Neural crest cell (in vitro differentiated cells): ENCODE measurements around the gene TXNDC11. TPM values are rescaled to one million over a fixed set of nuclear protein-coding genes. Genes with fewer than 3 reads are reported as not detected.
A peak's percentile ranks its signal among the peaks of the same experiment; 100 is the strongest.

ENCODE experiments used
- DNase-seq: peaks from one replicate; pipeline ENCODE4 v3.0.0; 2021; ENCODE audit warnings: low read depth, mixed read lengths, low spot score
- H3K27ac Mint-ChIP-seq: one replicate; pipeline ENCODE4 v1.8.0; 2021; ENCODE audit warnings: mild to moderate bottlenecking, mixed read lengths; ENCODE audit not compliant: unreplicated experiment
- H3K27me3 Mint-ChIP-seq: 2 replicates; pipeline ENCODE4 v1.8.0; 2021; ENCODE audit warnings: low read depth, mild to moderate bottlenecking, mixed read lengths
- H3K36me3 Mint-ChIP-seq: 2 replicates; pipeline ENCODE4 v1.8.0; 2021; ENCODE audit warnings: low read depth, mild to moderate bottlenecking, mixed read lengths
- H3K4me1 Mint-ChIP-seq: 2 replicates; pipeline ENCODE4 v1.8.0; 2021; ENCODE audit warnings: mixed read lengths
- H3K4me3 Mint-ChIP-seq: one replicate; pipeline ENCODE4 v1.8.0; 2021; ENCODE audit warnings: mild to moderate bottlenecking, mixed read lengths
- H3K9me3 Mint-ChIP-seq: 2 replicates; pipeline ENCODE4 v1.8.0; 2021; ENCODE audit warnings: mixed read lengths
- CTCF ChIP-seq: fragments of 200-600 bp; sonication (generic); conservative IDR thresholded peaks from 2 replicates; pipeline ENCODE4 v1.5.0; 2021; ENCODE audit warnings: antibody characterized with exemption, mild to moderate bottlenecking
- total RNA-seq: library from RNA; stranded (reverse); gene quantifications from 2 replicates; pipeline ENCODE4 v1.2.1, GENCODE V29; 2021

Gene TXNDC11
- total RNA-seq, 1 donor from 2014 or later, result 16.9 TPM

- peaks cover 2% of the 10 kb centered on the region for H3K27me3 Mint-ChIP-seq
- no peaks in the 10 kb centered on the region for H3K9me3 Mint-ChIP-seq
- peaks cover 49% of the 10 kb centered on the region for H3K4me1 Mint-ChIP-seq
- TF ChIP-seq CTCF, result no peak
- peak within 1 kb of the TSS; percentile 62 for H3K27ac Mint-ChIP-seq
- H3K4me3 Mint-ChIP-seq, result peak within 1 kb of the TSS; percentile 95
- H3K36me3 Mint-ChIP-seq, result no peaks in the 10 kb centered on the region
- DNase-seq, result peak; percentile 80
Observed at GRCh38 chr16:11667824-11668622, 74.6 kb downstream of the TXNDC11 start, which contains the start of gene SNN. TSS of gene SNN (plus strand) at chr16:11668455. CDS start at chr16:11676060, 7,605 bp downstream.

- no peaks in the 10 kb centered on the region for H3K36me3 Mint-ChIP-seq
- peaks cover 46% of the 10 kb centered on the region for H3K4me1 Mint-ChIP-seq
- H3K9me3 Mint-ChIP-seq, result no peaks in the 10 kb centered on the region
- no peak overlapping the region for H3K27ac Mint-ChIP-seq
- no peak for DNase-seq
- TF ChIP-seq CTCF, result no peak
- H3K4me3 Mint-ChIP-seq, result peak overlapping the region; percentile 89
- peaks cover 2% of the 10 kb centered on the region for H3K27me3 Mint-ChIP-seq
Observed at GRCh38 chr16:11667221-11667823, 75.3 kb downstream of the TXNDC11 start.

GRCh38 chr16:11666103-11667055, 76.3 kb downstream of the TXNDC11 start:
- peak overlapping the region; percentile 89 for H3K4me3 Mint-ChIP-seq
- no peak overlapping the region for H3K27ac Mint-ChIP-seq
- TF ChIP-seq CTCF, result no peak
- DNase-seq, result no peak
- H3K27me3 Mint-ChIP-seq, result peaks cover 2% of the 10 kb centered on the region
- no peaks in the 10 kb centered on the region for H3K9me3 Mint-ChIP-seq
- peaks cover 40% of the 10 kb centered on the region for H3K4me1 Mint-ChIP-seq
- no peaks in the 10 kb centered on the region for H3K36me3 Mint-ChIP-seq

- H3K27me3 Mint-ChIP-seq, result peaks cover 2% of the 10 kb centered on the region
- H3K36me3 Mint-ChIP-seq, result no peaks in the 10 kb centered on the region
- DNase-seq, result no peak
- peak overlapping the region; percentile 62 for H3K4me3 Mint-ChIP-seq
- peaks cover 31% of the 10 kb centered on the region for H3K4me1 Mint-ChIP-seq
- no peaks in the 10 kb centered on the region for H3K9me3 Mint-ChIP-seq
- TF ChIP-seq CTCF, result no peak
- peak overlapping the region; percentile 44 for H3K27ac Mint-ChIP-seq
Observed at GRCh38 chr16:11665071-11665491, 77.6 kb downstream of the TXNDC11 start.

- H3K27ac Mint-ChIP-seq, result no peak overlapping the region
Observed at GRCh38 chr16:11662582-11662981, 80.1 kb downstream of the TXNDC11 start.

More at GRCh38 chr16:11662582-11662981, 80.1 kb downstream of the TXNDC11 start:
- TF ChIP-seq CTCF, result no peak
- Mint-ChIP-seq H3K36me3 (no peaks in the 10 kb centered on the region), H3K4me1 (peaks cover 20% of the 10 kb centered on the region), H3K9me3 (no peaks in the 10 kb centered on the region), H3K27me3 (no peaks in the 10 kb centered on the region), H3K4me3 (no peak overlapping the region)
- DNase-seq, result no peak
